NCI-H128 (cell line): ENCODE results near the gene PTPRN2.
"Not testable (repeated sequence)": the region's sequence is repeated elsewhere in the genome, so short reads cannot be mapped to it uniquely, and the experiment has no call there.

Experiments
- DNase-seq: peaks from one replicate; lab custom pipeline; 2025; ENCODE audit not compliant: unreplicated experiment; lab: John Stamatoyannopoulos, UW

PTPRN2 gene

DNA sequence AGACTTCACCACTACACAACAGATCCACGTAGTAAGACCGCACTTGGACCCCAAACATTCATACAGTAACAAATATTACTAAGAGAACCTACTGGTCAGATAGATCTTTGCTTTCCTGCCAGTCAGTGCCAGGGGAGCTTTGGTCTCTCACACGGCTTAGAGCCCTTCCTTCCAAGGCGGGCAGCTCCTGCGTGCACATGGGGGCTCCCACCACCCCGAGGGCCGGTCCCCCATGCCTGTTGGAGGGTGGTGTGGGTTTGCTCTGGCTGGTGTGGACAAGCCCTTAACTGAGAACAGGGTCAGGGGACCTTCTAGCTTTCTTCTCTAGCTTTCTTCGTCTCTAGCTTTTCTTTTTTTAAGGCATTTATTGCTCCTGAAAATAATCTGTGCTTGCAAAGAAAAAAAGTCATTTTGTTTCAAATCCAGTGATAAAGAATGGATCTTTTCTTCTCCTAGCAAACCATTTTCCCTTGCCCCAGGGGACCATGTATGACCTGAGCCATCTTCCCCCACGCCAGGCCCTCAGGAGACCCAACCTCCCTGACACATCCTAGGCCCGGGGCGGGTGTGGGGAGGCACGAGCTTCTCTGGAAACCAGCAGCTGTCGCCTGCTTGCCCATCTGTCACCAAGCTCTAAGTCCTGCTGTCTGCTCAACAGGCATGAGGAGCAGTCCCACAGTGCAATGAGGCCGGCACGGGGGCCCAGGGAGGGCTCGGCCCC is 591.1 kb downstream of the PTPRN2 start:
- DNase-seq = no peak

GRCh38 chr7:157995815-157996214 is 591.8 kb downstream of the PTPRN2 start:
- no peak for DNase-seq

- DNase-seq = no peak
Observed at GRCh38 chr7:157994319-157994718, 593.3 kb downstream of the PTPRN2 start.

GRCh38 chr7:157993406-157994105 is 594.1 kb downstream of the PTPRN2 start:
- no peak for DNase-seq

DNA sequence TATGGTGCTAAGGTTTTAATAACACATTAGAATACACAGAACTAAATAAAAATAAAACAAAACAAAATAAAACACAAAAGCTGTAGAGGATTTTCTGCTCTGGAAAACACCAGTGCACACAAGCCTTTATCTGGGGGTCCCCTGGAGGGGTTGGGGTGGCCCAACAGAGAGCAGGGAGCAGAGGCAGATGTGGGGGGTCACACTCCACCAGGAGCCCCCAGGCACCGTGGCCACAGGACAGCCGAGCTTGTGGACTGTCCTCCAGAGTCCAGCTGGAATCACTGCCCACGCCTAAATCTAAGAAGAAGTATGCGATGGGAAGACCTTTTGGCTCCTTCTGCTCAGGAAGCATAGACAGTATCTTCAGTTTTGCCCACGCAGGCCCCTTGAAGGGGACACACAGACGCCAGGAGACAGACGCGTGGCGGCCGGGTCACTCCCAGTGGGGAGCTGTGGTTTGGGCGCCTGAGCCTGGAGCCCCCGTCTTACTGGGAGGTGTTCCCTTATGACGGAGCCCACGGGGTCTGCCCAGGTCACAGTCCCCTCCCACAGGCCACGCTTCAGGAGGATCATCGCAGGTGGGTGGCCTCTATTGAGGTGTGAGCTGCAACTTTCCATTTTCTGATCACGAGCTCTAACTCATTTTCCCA is 595.0 kb downstream of the PTPRN2 start:
- no peak for DNase-seq

DNA sequence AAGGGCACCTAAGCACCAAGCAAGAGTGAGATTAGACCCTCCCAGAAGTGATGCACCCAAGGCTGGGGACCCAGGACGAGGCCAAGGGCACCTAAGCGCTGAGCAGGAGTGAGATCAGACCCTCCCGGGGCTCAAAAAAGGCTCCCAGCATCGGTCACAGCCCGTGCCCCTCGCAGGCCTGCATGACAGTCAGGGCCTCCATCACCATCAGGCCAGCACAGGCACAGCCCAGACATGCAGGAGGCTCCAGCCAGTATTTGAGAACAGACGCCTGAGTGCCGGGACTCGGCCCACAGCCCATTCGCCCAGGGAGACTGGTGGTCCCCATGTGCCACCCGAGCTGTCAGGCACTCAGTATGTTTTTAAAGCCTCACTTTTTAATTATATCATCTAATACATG is 595.9 kb downstream of the PTPRN2 start:
- DNase-seq = no peak

GRCh38 chr7:157991351-157991750 is 596.3 kb downstream of the PTPRN2 start:
- DNase-seq = no peak

- DNase-seq = no peak
Observed at GRCh38 chr7:157990881-157991250, 596.8 kb downstream of the PTPRN2 start.

- DNase-seq = no peak
Observed at GRCh38 chr7:157990226-157990880, 597.3 kb downstream of the PTPRN2 start.

GRCh38 chr7:157989589-157989988 is 598.0 kb downstream of the PTPRN2 start:
- DNase-seq = no peak

- no peak for DNase-seq
Observed at GRCh38 chr7:157987906-157988305, 599.7 kb downstream of the PTPRN2 start.

DNA sequence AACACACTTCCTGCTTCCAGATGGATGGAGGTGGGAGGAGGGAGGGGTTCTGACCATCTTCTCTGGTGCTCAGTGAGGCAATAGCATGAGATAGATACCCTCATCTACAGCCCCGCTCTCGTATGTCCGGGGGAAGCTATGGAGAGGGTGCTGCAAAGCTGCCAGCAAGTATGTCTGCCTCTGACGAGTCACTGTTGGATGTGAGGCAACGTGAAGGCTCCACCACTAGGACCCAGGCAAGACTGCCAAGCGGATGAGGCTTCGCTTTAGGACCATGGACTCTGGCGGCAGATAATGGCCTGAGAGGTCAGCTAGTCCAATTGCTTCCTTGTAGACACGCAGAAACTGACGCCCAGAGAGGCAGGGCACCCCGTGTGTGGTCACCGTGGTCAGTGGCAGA is 601.6 kb downstream of the PTPRN2 start:
- DNase-seq = no peak

DNA sequence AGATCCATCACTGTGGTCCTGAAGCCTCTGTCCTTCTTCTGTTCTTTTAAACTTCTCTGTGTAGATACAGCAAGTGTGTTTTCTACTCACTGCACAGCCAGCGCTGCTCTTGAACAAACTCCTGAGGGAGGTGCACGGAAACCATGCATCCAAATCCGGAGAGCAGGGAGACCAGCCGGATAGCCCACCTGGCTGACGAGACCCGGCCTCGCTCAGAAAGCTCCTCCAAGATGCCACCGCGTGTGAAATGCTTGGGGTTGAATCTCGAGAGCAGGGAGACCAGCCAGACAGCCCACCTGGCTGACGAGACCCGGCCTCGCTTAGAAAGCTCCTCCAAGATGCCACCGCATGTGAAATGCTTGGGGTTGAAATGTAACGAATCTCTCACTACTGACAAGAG is 602.0 kb downstream of the PTPRN2 start:
- no peak for DNase-seq

- DNase-seq = no peak
Observed at GRCh38 chr7:157984423-157985163, 603.0 kb downstream of the PTPRN2 start.

DNA sequence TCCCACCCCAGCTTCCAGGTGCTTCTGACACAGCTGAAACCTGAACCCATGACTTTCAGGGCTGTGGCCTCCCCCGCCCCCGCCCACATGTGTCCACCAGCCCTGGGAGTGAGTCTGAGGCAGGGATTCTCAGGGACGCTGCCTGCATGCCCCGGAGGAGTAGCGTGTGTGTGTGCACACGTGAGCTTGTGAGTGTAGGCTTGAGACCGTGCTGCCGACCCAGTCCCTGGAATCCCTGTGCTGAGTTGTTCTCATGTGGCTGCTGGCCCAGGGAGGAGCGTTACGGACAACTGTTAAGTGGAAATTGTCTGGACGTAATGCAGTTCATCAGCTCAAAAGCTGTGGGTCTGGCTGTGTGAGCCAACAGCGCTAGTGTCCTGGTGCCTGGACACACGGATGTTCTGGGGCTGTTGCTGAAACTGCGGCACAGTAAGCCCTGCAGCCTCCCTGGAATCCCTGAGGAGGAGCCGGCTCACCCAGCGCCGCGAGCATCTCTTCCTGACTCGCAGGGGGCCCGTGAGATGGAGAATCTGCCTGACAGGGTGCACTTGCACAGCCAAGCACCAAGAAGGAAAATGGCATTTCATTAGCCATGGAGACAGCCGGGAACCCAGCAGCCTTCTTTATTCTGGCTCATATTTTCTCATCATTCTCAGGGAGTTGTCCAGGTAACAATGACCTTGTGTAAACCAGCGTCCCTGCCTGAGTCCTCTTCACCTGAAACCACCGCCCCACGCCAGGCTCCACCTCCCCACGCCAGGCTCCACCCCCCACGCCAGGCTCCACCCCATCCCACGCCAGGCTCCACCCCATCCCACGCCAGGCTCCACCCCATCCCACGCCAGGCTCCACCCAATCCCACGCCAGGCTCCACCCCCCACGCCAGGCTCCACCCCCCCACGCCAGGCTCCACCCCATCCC is 603.9 kb downstream of the PTPRN2 start:
- no peak for DNase-seq

DNA sequence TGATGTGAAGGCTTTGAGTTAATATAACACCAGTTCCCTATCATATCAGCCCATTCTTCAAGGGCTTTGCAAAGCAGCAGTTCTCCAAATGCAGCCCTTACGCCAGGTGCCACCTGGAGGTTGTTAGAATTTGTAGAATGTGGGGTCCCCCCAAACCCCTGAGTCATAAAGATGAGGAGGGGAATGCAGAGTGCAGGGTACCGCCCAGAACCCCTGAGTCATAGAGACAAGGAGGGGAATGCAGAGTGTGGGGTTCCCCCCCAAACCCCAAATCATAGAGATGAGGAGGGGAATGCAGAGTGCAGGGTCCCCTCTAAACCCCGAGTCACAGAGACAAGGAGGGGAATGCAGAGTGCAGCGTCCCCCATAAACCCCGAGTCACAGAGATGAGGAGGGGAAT is 605.8 kb downstream of the PTPRN2 start:
- DNase-seq = no peak

DNA sequence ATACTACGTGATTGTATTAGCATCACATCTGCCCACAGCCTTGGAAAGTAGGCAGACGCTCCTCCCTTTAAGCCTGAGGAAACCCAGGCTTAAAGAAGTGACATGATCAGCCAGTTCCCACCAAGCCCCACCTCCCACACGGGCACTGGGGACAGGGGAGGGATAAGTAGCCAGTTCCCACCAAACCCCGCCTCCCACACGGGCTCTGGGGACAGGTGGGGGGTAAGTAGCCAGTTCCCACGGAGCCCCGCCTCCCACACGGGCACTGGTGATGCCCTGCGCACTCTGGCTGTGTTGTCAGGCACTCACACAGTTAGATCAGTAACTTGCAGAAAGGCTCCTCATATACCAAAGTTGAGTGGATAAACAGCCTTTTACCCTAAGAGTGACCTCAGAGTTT is 606.8 kb downstream of the PTPRN2 start:
- DNase-seq = no peak

DNA sequence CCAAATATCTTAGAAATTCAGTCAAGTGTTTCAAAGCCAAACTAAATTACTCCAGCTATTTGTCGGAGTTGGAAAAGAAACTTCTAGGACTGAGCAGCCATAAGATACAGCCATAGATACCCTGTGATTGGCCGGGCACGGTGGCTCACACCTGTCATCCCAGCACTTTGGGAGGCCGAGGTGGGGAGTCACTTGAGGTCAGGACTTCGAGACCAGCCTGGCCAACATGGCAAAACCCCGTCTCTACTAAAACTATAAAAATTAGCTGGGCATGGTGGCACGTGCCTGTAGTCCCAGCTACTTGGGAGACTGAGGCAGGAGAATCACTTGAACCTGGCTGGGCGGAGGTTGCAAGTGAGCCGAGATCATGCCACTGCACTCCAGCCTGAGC is 607.3 kb downstream of the PTPRN2 start:
- DNase-seq = not testable (repeated sequence)

DNA sequence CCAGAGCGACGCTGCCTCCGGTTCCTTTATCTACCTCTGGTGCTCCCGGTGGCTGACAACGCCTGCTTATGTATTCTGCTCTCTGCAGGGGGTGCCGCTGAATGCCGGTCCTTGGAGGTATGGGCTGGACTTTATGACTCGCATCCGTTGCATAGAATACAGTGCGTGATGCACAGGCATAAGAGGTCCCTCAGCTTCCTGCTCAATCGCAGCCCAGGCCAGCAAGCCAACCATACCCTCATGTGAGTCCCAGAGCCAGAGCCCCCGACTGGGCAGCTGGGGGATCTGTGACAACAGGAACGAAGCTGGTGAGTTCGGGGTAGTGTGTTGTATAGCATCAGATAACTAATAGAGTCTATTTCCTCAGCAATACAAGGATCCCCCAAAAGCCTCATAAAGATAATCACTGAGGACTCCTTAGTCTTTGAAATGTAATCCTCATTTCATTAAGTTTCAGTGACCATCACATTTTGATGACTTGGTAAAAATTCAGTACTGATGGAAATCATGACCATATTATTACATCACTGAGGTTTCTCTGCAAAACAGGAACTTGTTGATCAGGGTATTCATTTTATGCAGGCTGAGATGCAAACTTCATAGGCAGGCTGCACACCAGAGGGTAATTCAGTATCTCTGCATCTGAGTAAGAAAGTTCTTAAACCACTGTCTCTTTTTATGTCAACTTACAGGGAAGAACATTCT is 607.8 kb downstream of the PTPRN2 start:
- no peak for DNase-seq
